ENCODE measurements around the gene FIGLA. TPM values are rescaled to one million over a fixed set of nuclear protein-coding genes. Genes with fewer than 3 reads are reported as not detected.

FIGLA gene
- total RNA-seq, 4 donors from 2014 or later = not detected

DNA sequence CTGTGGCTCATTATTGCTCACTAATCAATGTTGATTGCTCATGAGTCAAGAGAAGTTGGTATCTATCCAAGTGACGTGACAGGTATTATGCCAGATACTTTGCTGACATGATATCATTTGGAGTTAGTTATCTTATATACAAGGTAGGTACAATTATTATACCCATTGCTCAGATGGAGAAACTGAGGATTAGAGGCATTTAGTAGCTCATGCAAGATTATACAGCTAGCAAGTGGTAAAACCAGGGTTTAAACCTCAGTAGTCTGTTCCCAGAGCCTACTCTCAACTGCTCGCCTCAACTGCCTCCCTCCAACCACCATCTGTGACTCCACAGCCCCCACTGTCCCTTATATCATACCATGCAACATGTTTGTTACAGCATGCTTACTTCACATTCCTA is 6.1 kb downstream of the FIGLA start:
- H3K27ac ChIP-seq = no peak overlapping the region
- peaks cover 1% of the 10 kb centered on the region for H3K4me1 ChIP-seq
- peaks cover 29% of the 10 kb centered on the region for H3K27me3 ChIP-seq
- TF ChIP-seq POLR2AphosphoS5 (IDR thresholded peaks at IDR 0.05) (no peak), EP300 (IDR thresholded peaks at IDR 0.05) (no peak), POLR2A (IDR thresholded peaks at IDR 0.05) (no peak)
- TF ChIP-seq, protein P1, sequence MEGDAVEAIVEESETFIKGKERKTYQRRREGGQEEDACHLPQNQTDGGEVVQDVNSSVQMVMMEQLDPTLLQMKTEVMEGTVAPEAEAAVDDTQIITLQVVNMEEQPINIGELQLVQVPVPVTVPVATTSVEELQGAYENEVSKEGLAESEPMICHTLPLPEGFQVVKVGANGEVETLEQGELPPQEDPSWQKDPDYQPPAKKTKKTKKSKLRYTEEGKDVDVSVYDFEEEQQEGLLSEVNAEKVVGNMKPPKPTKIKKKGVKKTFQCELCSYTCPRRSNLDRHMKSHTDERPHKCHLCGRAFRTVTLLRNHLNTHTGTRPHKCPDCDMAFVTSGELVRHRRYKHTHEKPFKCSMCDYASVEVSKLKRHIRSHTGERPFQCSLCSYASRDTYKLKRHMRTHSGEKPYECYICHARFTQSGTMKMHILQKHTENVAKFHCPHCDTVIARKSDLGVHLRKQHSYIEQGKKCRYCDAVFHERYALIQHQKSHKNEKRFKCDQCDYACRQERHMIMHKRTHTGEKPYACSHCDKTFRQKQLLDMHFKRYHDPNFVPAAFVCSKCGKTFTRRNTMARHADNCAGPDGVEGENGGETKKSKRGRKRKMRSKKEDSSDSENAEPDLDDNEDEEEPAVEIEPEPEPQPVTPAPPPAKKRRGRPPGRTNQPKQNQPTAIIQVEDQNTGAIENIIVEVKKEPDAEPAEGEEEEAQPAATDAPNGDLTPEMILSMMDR (IDR thresholded peaks at IDR 0.05) = no peak
- H3K4me3 ChIP-seq = no peak overlapping the region
- no peak for DNase-seq (ENCODE audit: low spot score in 2 of 2)
- no peaks in the 10 kb centered on the region for H3K36me3 ChIP-seq
- H3K9me3 ChIP-seq = no peaks in the 10 kb centered on the region
- WGBS = 81% methylated on average over 2 of the region's 2 CpGs

DNA sequence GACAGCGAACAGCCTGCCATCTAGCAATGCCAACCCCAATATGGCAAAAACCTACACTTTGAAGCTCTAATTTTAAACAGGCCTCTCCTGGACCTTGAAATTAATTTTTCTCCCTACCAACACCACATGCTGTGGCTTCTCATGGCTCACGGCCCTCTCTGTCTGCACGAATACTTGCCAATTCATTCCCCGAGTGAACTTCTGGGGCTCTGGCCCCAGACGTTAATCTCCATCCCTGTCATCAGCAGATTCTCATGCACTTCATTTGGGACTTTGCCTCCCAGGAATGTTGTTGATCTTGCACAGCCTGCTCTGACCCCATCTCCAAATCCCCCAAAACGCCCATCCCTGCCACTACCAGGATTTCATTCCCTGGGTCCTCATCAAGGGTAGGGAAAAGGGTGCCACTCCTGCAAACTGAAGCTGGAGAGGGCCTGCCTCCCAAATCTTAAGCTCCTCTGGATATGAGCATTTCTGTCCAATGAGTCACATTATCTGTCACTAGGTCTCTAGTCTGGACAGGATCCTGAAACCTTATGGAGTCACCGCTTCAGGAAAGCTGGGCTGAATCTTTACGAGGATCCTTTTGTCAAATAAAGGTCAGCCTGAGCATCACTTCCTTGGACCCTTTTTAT is 10.4 kb downstream of the FIGLA start:
- Histone ChIP-seq H3K27ac (no peak overlapping the region), H3K4me1 (no peaks in the 10 kb centered on the region), H3K9me3 (no peaks in the 10 kb centered on the region), H3K4me3 (no peak overlapping the region), H3K36me3 (no peaks in the 10 kb centered on the region), H3K27me3 (peaks cover 14% of the 10 kb centered on the region)
- WGBS = 55% methylated on average over 8 of the region's 8 CpGs
- no peak for DNase-seq (ENCODE audit: low spot score in 2 of 2)
- TF ChIP-seq, protein P1 (IDR thresholded peaks at IDR 0.05) = no peak
- no peak for TF ChIP-seq POLR2A (IDR thresholded peaks at IDR 0.05)
- TF ChIP-seq EP300 (IDR thresholded peaks at IDR 0.05) = no peak

DNA sequence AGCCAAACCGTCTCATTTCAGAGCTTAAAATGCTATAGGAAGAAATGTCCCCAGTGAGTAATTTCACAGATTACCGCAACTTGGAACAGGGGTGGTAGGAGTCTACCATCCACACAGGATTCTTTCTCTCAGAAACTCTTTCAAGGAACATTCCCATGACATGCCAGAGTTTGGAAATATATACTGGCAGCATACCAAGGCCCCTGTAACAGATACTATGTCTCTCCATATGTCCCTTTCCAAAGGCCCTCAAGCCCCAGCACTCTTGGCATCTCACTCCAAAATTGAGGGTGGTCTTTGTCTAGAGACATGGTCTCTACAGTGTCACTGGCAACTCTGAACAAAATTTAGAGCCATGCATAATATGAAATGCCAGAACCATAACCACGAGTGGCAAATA is 11.0 kb downstream of the FIGLA start:
- H3K9me3 ChIP-seq = no peaks in the 10 kb centered on the region
- TF ChIP-seq, protein P1 (IDR thresholded peaks at IDR 0.05) = no peak
- TF ChIP-seq POLR2A (IDR thresholded peaks at IDR 0.05) (no peak), EP300 (IDR thresholded peaks at IDR 0.05) (no peak)
- 65% methylated on average over 3 of the region's 3 CpGs for WGBS
- no peak overlapping the region for H3K4me3 ChIP-seq
- H3K36me3 ChIP-seq = no peaks in the 10 kb centered on the region
- H3K27ac ChIP-seq = no peak overlapping the region
- no peak for DNase-seq (ENCODE audit: low spot score in 2 of 2)
- H3K4me1 ChIP-seq = no peaks in the 10 kb centered on the region
- peaks cover 14% of the 10 kb centered on the region for H3K27me3 ChIP-seq

DNA sequence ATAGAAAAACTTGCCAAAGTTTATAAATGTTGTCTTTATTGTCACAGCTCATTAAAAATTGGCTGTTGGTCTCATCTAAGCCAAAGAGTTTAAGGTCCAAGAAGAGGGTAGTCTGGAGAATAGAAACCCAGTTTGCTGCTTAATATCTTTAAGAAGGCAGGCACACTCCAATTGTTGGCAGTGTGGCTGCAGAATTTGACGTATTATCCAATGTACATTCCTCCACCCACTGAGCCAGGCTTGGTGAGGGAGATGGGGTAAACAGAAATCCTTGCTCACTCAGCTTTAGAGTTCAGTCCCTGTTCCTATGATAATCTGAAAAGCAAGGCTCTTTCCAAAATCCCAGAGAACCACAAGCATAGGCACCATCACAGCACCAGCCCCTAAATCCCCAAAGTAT is 11.8 kb downstream of the FIGLA start:
- peaks cover 9% of the 10 kb centered on the region for H3K27me3 ChIP-seq
- 68% methylated on average over 1 of the region's 1 CpG for WGBS
- H3K4me3 ChIP-seq = no peak overlapping the region
- H3K4me1 ChIP-seq = no peaks in the 10 kb centered on the region
- H3K9me3 ChIP-seq = no peaks in the 10 kb centered on the region
- no peak overlapping the region for H3K27ac ChIP-seq
- no peak for DNase-seq (ENCODE audit: low spot score in 2 of 2)
- H3K36me3 ChIP-seq = no peaks in the 10 kb centered on the region
- TF ChIP-seq POLR2A (IDR thresholded peaks at IDR 0.05) = no peak
- TF ChIP-seq POLR2AphosphoS5 (IDR thresholded peaks at IDR 0.05) = no peak
- TF ChIP-seq, protein P1 (IDR thresholded peaks at IDR 0.05) = no peak
- no peak for TF ChIP-seq EP300 (IDR thresholded peaks at IDR 0.05)

DNA sequence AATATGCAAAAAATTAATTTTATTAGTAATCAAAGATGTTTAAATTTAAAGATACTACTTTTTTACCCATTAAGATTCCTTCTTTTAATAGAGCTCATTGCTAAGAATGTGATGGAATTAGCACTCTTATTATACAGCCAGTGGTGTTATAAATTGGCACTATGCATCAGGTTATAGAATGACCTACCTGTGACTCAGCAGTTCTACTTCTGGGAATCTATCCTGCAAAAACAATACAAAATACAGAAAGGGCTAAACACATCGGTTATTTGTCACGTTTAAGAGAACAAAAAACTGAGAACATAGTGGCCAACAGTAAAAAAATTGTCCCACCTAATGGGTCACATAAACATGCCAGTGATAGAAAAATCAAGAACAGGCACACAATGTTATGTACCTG is 13.0 kb downstream of the FIGLA start:
- H3K27me3 ChIP-seq = peaks cover 21% of the 10 kb centered on the region
- no peaks in the 10 kb centered on the region for H3K4me1 ChIP-seq
- H3K9me3 ChIP-seq = no peaks in the 10 kb centered on the region
- H3K36me3 ChIP-seq = no peaks in the 10 kb centered on the region
- 59% methylated on average over 2 of the region's 2 CpGs for WGBS
- TF ChIP-seq POLR2AphosphoS5 (IDR thresholded peaks at IDR 0.05) (no peak), POLR2A (IDR thresholded peaks at IDR 0.05) (no peak)
- H3K4me3 ChIP-seq = no peak overlapping the region
- no peak overlapping the region for H3K27ac ChIP-seq
- DNase-seq (ENCODE audit: low spot score in 2 of 2) = no peak

DNA sequence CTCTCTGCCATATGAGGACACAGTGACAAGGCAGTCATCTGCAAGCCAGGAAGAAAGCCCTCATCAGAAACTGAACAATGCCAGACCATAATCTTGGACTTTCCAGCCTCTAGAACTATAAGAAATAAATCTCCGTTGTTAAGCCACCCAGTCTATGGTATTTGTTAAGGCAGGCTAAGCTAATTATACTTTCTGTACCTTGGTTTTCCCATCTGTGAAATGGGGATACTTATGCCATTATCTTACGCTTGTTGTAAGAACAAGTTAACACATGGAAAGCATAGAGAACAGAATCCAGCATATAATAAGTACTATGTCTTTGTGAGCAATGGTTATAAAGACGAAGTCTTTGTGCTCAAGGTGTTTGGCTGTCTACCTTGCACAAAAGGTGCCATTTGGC is 14.2 kb downstream of the FIGLA start:
- Histone ChIP-seq H3K27me3 (peaks cover 25% of the 10 kb centered on the region), H3K4me1 (no peaks in the 10 kb centered on the region), H3K9me3 (no peaks in the 10 kb centered on the region), H3K4me3 (no peak overlapping the region), H3K36me3 (no peaks in the 10 kb centered on the region), H3K27ac (no peak overlapping the region)
- no peak for TF ChIP-seq POLR2AphosphoS5 (IDR thresholded peaks at IDR 0.05)
- TF ChIP-seq, protein P1 (IDR thresholded peaks at IDR 0.05) = no peak
- TF ChIP-seq EP300 (IDR thresholded peaks at IDR 0.05) = no peak
- no peak for TF ChIP-seq POLR2A (IDR thresholded peaks at IDR 0.05)
- DNase-seq (ENCODE audit: low spot score in 2 of 2) = no peak
- WGBS = 93% methylated on average over 3 of the region's 3 CpGs

All from suprapubic skin (tissue), 4 donors.